Stimulated activated effector memory CD8-positive, alpha-beta T cell treated with anti-CD3 and anti-CD28 coated beads, Interleukin-12 subunit alpha, Interleukin-12 subunit beta, amount 100 ng/mL, for 72 hours (primary cell): ENCODE data around the gene NAT10.
A peak's percentile ranks its signal among the peaks of the same experiment; 100 is the strongest.
"Not testable (repeated sequence)": the region's sequence is repeated elsewhere in the genome, so short reads cannot be mapped to it uniquely, and the experiment has no call there.

Experiments used
- ATAC-seq: fragments of 150-1000 bp; cut with Tn5 transposase; 2 replicates; pipeline ENCODE4 v1.10.0; 2021
- DNase-seq, 2 donors: peaks; one replicate each; pipeline ENCODE4 v3.0.0; 2021 to 2022; ENCODE audit warnings: low spot score in 2 of 2
- H3K27ac Mint-ChIP-seq: one replicate; pipeline ENCODE4 v1.8.0; 2022; ENCODE audit warnings: mild to moderate bottlenecking, mixed read lengths
- H3K36me3 Mint-ChIP-seq: one replicate; pipeline ENCODE4 v1.8.0; 2022; ENCODE audit warnings: mild to moderate bottlenecking, mixed read lengths
- H3K4me1 Mint-ChIP-seq: one replicate; pipeline ENCODE4 v1.8.0; 2022; ENCODE audit warnings: mixed read lengths
- H3K4me3 Mint-ChIP-seq: one replicate; pipeline ENCODE4 v1.8.0; 2022; ENCODE audit warnings: mild to moderate bottlenecking, mixed read lengths
- H3K9me3 Mint-ChIP-seq: one replicate; pipeline ENCODE4 v1.8.0; 2022; ENCODE audit warnings: mixed read lengths

NAT10 gene

GRCh38 chr11:34105079-34105956, at the start of gene NAT10:
Gene NAT10 (plus strand): TSS chr11:34105629. CDS start chr11:34108226, 2,597 bp downstream.
- no peaks in the 10 kb centered on the region for H3K9me3 Mint-ChIP-seq

DNA sequence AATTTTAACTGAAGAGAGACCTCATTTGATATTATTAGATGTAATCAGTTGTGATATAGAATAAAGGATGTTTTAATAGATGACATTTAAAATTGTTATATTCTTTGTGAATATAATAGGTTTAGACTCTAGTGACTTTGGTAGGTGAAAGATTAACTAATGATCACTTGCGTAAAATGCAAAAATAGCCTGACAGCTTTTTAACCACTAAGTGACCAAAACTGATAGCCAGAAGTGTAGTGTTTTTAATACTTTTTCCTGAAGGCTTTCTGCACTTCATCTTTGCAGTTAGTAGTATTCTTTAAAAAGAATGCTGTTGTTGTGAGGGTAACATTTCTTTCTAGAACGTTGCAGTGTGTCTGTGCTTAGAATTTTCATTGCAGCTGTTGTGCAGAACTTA, 48.8 kb upstream of the NAT10 start:
- ATAC-seq (no peak), DNase-seq (no peak)
- Mint-ChIP-seq H3K9me3 (no peaks in the 10 kb centered on the region), H3K36me3 (peaks cover 87% of the 10 kb centered on the region), H3K27ac (no peak overlapping the region), H3K4me1 (peaks cover 27% of the 10 kb centered on the region), H3K4me3 (peak overlapping the region; percentile 11)

More at GRCh38 chr11:34105079-34105956, at the start of gene NAT10:
- ATAC-seq (peak; percentile 96), DNase-seq (peak; percentile 93 to 99)
- Mint-ChIP-seq H3K36me3 (peaks cover 90% of the 10 kb centered on the region), H3K27ac (peak within 1 kb of the TSS; percentile 99), H3K4me1 (peaks cover 40% of the 10 kb centered on the region), H3K4me3 (peak within 1 kb of the TSS; percentile 93)

GRCh38 chr11:34063061-34063795, 42.2 kb upstream of the NAT10 start:
- ATAC-seq: no peak
- Mint-ChIP-seq H3K27ac (peak overlapping the region; percentile 18), H3K36me3 (peaks cover 94% of the 10 kb centered on the region), H3K9me3 (no peaks in the 10 kb centered on the region), H3K4me3 (no peak overlapping the region), H3K4me1 (peaks cover 53% of the 10 kb centered on the region)
- no peak for DNase-seq

DNA sequence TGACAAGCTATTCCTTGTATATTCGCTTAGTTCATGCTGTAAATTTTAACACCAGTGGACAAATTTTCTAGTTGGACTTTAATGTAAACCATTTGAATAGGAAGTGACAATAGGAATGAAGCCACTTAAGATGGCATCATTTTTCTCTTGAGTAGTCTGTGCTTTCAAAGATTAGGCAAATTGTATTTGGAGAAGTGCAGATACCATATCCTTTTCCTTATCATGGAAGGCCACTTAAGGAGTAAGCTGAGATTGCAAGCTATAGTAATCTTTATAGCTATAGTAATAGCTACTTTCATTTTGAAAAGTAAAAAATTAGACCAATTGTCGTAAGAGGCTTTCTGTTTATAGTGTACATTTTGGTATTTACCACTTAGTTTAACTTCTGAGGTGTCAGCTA, 41.1 kb upstream of the NAT10 start:
- Mint-ChIP-seq H3K9me3 (no peaks in the 10 kb centered on the region), H3K4me1 (peaks cover 46% of the 10 kb centered on the region), H3K36me3 (peaks cover 89% of the 10 kb centered on the region), H3K27ac (no peak overlapping the region), H3K4me3 (no peak overlapping the region)
- DNase-seq: no peak
- no peak for ATAC-seq

- Mint-ChIP-seq H3K9me3 (no peaks in the 10 kb centered on the region), H3K4me1 (peaks cover 42% of the 10 kb centered on the region), H3K4me3 (no peak overlapping the region), H3K36me3 (peaks cover 88% of the 10 kb centered on the region), H3K27ac (peak overlapping the region; percentile 74)
- DNase-seq (no peak), ATAC-seq (peak; percentile 97)
Observed at GRCh38 chr11:34065505-34066203, 39.8 kb upstream of the NAT10 start.

GRCh38 chr11:34066766-34067165, 38.7 kb upstream of the NAT10 start:
- not testable (repeated sequence) for DNase-seq, ATAC-seq, H3K4me3 Mint-ChIP-seq, H3K9me3 Mint-ChIP-seq, H3K27ac Mint-ChIP-seq
- Mint-ChIP-seq H3K4me1 (peaks cover 42% of the 10 kb centered on the region), H3K36me3 (peaks cover 88% of the 10 kb centered on the region)

DNA sequence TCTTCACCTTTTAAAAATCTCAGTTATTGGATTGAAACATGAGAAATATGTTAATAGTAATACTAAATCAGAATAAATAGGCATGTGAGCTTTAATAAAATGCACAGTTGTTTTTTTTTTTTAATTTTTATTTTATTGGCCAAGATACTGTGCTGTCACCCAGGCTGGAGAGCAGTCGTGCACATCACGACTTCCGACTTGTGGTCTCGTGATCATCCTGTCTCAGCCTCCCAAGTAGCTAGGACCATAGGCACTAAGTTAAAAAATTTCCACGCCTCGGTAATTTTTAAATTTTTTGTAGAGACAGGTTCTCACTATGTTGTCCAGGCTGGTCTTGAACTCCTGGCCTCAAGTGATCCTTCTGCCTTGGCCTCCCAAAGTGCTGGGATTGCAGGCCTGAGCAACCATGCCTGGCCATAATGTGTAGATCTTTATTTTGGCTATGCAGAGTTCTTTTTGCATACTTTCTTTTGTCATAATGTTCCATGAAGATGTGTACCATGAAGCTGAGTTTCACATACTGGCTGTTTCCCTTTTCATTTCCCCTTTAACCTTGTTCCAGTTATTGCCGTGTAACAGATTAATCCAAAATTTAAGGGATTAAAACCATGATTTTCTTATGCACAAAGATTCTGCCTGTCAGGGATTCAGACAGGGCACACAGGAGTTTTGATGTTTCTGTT, 37.9 kb upstream of the NAT10 start:
- peaks cover 88% of the 10 kb centered on the region for H3K36me3 Mint-ChIP-seq
- H3K4me1 Mint-ChIP-seq: peaks cover 36% of the 10 kb centered on the region
- no peaks in the 10 kb centered on the region for H3K9me3 Mint-ChIP-seq
- H3K27ac Mint-ChIP-seq: peak overlapping the region; percentile 61
- DNase-seq: no peak
- H3K4me3 Mint-ChIP-seq: no peak overlapping the region
- ATAC-seq: no peak

- no peaks in the 10 kb centered on the region for H3K9me3 Mint-ChIP-seq
- peaks cover 88% of the 10 kb centered on the region for H3K36me3 Mint-ChIP-seq
- DNase-seq: no peak
- ATAC-seq: peak; percentile 60
- H3K4me3 Mint-ChIP-seq: no peak overlapping the region
- peak overlapping the region; percentile 61 for H3K27ac Mint-ChIP-seq
- H3K4me1 Mint-ChIP-seq: peaks cover 32% of the 10 kb centered on the region
Observed at GRCh38 chr11:34068111-34068510, 37.3 kb upstream of the NAT10 start.

- H3K4me3 Mint-ChIP-seq, DNase-seq, ATAC-seq, H3K9me3 Mint-ChIP-seq: not testable (repeated sequence)
- Mint-ChIP-seq H3K27ac (peak overlapping the region; percentile 40), H3K36me3 (peaks cover 91% of the 10 kb centered on the region), H3K4me1 (peaks cover 30% of the 10 kb centered on the region)
Observed at GRCh38 chr11:34071306-34071705, 34.1 kb upstream of the NAT10 start.

DNA sequence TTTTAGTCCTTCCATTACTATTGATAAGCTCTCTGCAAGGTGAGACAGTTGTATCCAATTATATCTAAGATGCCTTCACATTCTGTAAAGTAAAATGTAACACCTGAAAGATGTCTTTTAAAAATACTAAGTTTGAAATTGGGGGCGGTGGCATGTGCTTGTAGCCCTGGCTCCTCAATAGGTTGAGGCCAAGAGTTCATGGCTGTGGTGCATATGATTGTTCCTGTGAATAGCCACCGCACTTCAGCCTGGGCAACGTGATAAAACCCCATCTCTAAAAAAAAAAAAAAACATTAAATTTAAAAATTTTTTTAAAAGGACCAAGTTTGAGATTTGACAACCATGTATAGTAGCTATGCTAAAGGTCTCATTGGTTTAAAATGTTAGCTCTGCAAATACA, 33.4 kb upstream of the NAT10 start:
- DNase-seq: no peak
- H3K9me3 Mint-ChIP-seq: no peaks in the 10 kb centered on the region
- H3K36me3 Mint-ChIP-seq: peaks cover 91% of the 10 kb centered on the region
- no peak for ATAC-seq
- peaks cover 30% of the 10 kb centered on the region for H3K4me1 Mint-ChIP-seq
- no peak overlapping the region for H3K27ac Mint-ChIP-seq
- no peak overlapping the region for H3K4me3 Mint-ChIP-seq

- H3K9me3 Mint-ChIP-seq: no peaks in the 10 kb centered on the region
- no peak overlapping the region for H3K27ac Mint-ChIP-seq
- no peak overlapping the region for H3K4me3 Mint-ChIP-seq
- H3K36me3 Mint-ChIP-seq: peaks cover 91% of the 10 kb centered on the region
- DNase-seq (no peak), ATAC-seq (no peak)
- H3K4me1 Mint-ChIP-seq: peaks cover 24% of the 10 kb centered on the region
Observed at GRCh38 chr11:34072832-34073231, 32.6 kb upstream of the NAT10 start.

- DNase-seq (no peak), ATAC-seq (no peak)
- Mint-ChIP-seq H3K4me3 (no peak overlapping the region), H3K9me3 (no peaks in the 10 kb centered on the region), H3K4me1 (peaks cover 24% of the 10 kb centered on the region), H3K27ac (peak overlapping the region; percentile 83), H3K36me3 (peaks cover 99% of the 10 kb centered on the region)
Observed at GRCh38 chr11:34074391-34074790, 31.0 kb upstream of the NAT10 start.

- no peak for DNase-seq
- peak; percentile 39 for ATAC-seq
- Mint-ChIP-seq H3K4me3 (no peak overlapping the region), H3K27ac (peak overlapping the region; percentile 2), H3K9me3 (no peaks in the 10 kb centered on the region), H3K36me3 (peaks cover 100% of the 10 kb centered on the region), H3K4me1 (peaks cover 24% of the 10 kb centered on the region)
Observed at GRCh38 chr11:34075178-34075820, 30.1 kb upstream of the NAT10 start.

- H3K27ac Mint-ChIP-seq: no peak overlapping the region
- H3K36me3 Mint-ChIP-seq: peaks cover 100% of the 10 kb centered on the region
- no peak overlapping the region for H3K4me3 Mint-ChIP-seq
- DNase-seq (no peak), ATAC-seq (no peak)
- no peaks in the 10 kb centered on the region for H3K9me3 Mint-ChIP-seq
- H3K4me1 Mint-ChIP-seq: peaks cover 16% of the 10 kb centered on the region
Observed at GRCh38 chr11:34080609-34081008, 24.8 kb upstream of the NAT10 start.
